Tibial artery (tissue), 4 donors: ENCODE results near the gene WDR20.

Experiments
- DNase-seq, 2 donors: peaks; one replicate each; pipeline ENCODE4 v3.0.0-alpha.2; 2019
- H3K27ac ChIP-seq, 2 donors: fragments of 200-600 bp; sonication (generic) in 1 of 2; 1 replicate in 1 of 2; 2 replicates in 1 of 2; pipeline ENCODE4 v1.5.1; 2018 to 2019; ENCODE audit warnings: mild to moderate bottlenecking in 1 of 2
- H3K27me3 ChIP-seq, 2 donors: fragments of 200-600 bp; sonication (generic) in 1 of 2; one replicate each; pipeline versions ENCODE4 v1.5.1 to v1.6.0; 2016 to 2019
- H3K36me3 ChIP-seq, 3 donors: fragments of 200-600 bp; sonication (generic) in 2 of 3; one replicate each; pipeline ENCODE4 v1.5.1; 2016 to 2019; ENCODE audit warnings: mild to moderate bottlenecking in 2 of 3
- H3K4me1 ChIP-seq, 4 donors: fragments of 200-600 bp; sonication (generic) in 2 of 4; 1 replicate in 3 of 4; 2 replicates in 1 of 4; pipeline ENCODE4 v1.5.1; 2016 to 2019
- H3K4me3 ChIP-seq, 2 donors: fragments of 200-600 bp; sonication (generic) in 1 of 2; 1 replicate in 1 of 2; 2 replicates in 1 of 2; pipeline ENCODE4 v1.5.1; 2018 to 2019; ENCODE audit warnings: mild to moderate bottlenecking in 2 of 2
- H3K9me3 ChIP-seq, 3 donors: fragments of 200-600 bp; sonication (generic) in 1 of 3; one replicate each; pipeline ENCODE4 v1.5.1; 2016 to 2019
- CTCF ChIP-seq, 2 experiments: fragments of 200-600 bp in 1 of 2; fragments of 450-650 bp in 1 of 2; IDR thresholded peaks; one replicate each; pipeline ENCODE4 v1.5.1; 2017 to 2019; ENCODE audit warnings: antibody characterized with exemption in 2 of 2, mild to moderate bottlenecking in 1 of 2, moderate library complexity in 1 of 2
- intact Hi-C: fragments of 100-400 bp; cut with DNase I; formaldehyde crosslinking; loops from one replicate; pipeline ENCODE4 v1.15.0; 2023; ENCODE audit warnings: low total_unique reads

WDR20 gene

GRCh38 chr14:102187568-102188001 lies 47.9 kb downstream of the WDR20 start:
- Histone ChIP-seq H3K4me1 (peaks cover 0 to 28% (median 13%) of the 10 kb centered on the region in 4 donors), H3K4me3 (no peak overlapping the region), H3K27ac (no peak overlapping the region), H3K36me3 (no peaks in the 10 kb centered on the region), H3K27me3 (no peaks in the 10 kb centered on the region), H3K9me3 (no peaks in the 10 kb centered on the region)
- no peak for TF ChIP-seq CTCF (IDR thresholded peaks at IDR 0.05)
- intact Hi-C loops = no loop called here
- no peak for DNase-seq

GRCh38 chr14:102188187-102188586 lies 48.5 kb downstream of the WDR20 start:
- no peak for TF ChIP-seq CTCF (IDR thresholded peaks at IDR 0.05)
- no peak overlapping the region for H3K4me3 ChIP-seq
- peaks cover 0 to 26% (median 11%) of the 10 kb centered on the region in 4 donors for H3K4me1 ChIP-seq
- no peak for DNase-seq
- H3K27me3 ChIP-seq = no peaks in the 10 kb centered on the region
- intact Hi-C loops = no loop called here
- no peaks in the 10 kb centered on the region for H3K9me3 ChIP-seq
- H3K27ac ChIP-seq = no peak overlapping the region
- H3K36me3 ChIP-seq = no peaks in the 10 kb centered on the region

DNA sequence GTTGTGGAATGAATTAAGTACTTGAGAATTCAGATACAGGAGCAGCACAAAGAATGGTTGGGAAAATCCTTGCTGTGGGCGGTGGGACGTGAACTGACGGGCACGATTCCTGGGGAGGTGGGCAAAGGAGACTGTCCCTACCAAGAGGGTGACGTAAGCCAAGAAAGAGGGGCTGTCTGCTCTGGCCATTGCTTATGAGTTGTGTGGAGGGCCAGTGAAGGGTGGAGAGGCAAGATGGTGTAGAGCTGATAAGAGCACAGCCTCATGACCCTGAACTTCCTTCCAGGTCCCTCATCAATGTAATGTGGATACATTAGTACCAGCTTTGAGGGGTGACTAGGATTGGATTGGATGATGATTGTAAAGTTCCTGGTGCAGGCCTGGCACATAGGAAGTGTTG lies 50.2 kb downstream of the WDR20 start:
- no peak overlapping the region for H3K27ac ChIP-seq
- H3K4me1 ChIP-seq = peaks cover 0 to 26% (median 9%) of the 10 kb centered on the region in 4 donors
- TF ChIP-seq CTCF (IDR thresholded peaks at IDR 0.05) = no peak
- H3K4me3 ChIP-seq = no peak overlapping the region
- no peaks in the 10 kb centered on the region for H3K27me3 ChIP-seq
- intact Hi-C loops = no loop called here
- H3K9me3 ChIP-seq = no peaks in the 10 kb centered on the region
- H3K36me3 ChIP-seq = peaks cover 0 to 1% (median 0%) of the 10 kb centered on the region in 3 donors
- no peak for DNase-seq

DNA sequence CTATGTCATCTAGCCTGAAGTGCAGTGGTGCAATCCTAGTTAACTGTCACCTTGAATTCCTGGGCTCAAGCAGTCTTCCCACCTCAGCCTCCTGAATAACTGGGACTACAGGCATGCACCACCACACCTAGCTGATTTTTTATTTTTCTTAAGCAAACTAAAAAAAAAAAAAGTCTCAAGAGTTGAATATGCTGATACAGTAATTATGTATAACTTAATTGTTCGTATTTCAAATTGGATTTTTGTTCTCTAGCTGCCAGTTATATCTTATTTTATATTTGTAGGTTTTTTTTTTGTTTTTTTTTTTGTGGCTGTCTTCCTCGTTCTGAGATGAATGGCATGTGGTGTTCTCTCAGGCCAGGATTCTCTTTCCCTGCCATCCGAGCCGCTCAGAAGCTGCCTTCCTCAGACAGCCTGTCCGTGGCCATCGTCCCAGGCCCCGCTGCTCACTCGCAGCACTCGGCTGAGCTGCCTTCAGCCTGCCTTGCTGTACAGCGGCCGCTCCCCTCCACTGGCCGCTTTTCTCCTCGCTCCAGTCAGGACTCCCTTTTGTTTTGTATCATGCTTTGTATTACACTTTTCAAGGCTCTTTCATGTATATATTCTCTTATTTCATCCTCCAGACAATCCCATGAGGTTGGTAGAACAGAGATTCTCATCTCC lies 53.3 kb downstream of the WDR20 start:
- no peak overlapping the region for H3K27ac ChIP-seq
- peaks cover 0 to 28% (median 0%) of the 10 kb centered on the region in 3 donors for H3K36me3 ChIP-seq
- H3K4me3 ChIP-seq = no peak overlapping the region
- TF ChIP-seq CTCF (IDR thresholded peaks at IDR 0.05) = no peak
- H3K4me1 ChIP-seq = peaks cover 0 to 5% (median 2%) of the 10 kb centered on the region in 4 donors
- DNase-seq = no peak
- H3K9me3 ChIP-seq = no peaks in the 10 kb centered on the region
- intact Hi-C loops = no loop called here
- H3K27me3 ChIP-seq = no peaks in the 10 kb centered on the region

- Histone ChIP-seq H3K27me3 (no peaks in the 10 kb centered on the region), H3K4me1 (no peaks in the 10 kb centered on the region), H3K36me3 (peaks cover 3 to 47% (median 9%) of the 10 kb centered on the region in 3 donors), H3K27ac (no peak overlapping the region), H3K4me3 (no peak overlapping the region), H3K9me3 (no peaks in the 10 kb centered on the region)
- no peak for TF ChIP-seq CTCF (IDR thresholded peaks at IDR 0.05)
- DNase-seq = no peak
- intact Hi-C loops = no loop called here
Observed at GRCh38 chr14:102194856-102195255, 55.2 kb downstream of the WDR20 start.
